Rectal smooth muscle tissue (tissue), 1 donor: ENCODE results near the gene CBX3.

Source experiments
- H3K27ac ChIP-seq: one replicate; pipeline ENCODE4 v1.7.0; 2013; ENCODE audit warnings: low read depth, low read length, inconsistent platforms
- H3K27me3 ChIP-seq: one replicate; pipeline ENCODE4 v1.7.0; 2013; ENCODE audit warnings: low read length; ENCODE audit not compliant: control insufficient read depth, insufficient read depth
- H3K36me3 ChIP-seq: one replicate; pipeline ENCODE4 v1.7.0; 2013; ENCODE audit warnings: low read length; ENCODE audit not compliant: control insufficient read depth, insufficient read depth
- H3K4me1 ChIP-seq: one replicate; pipeline ENCODE4 v1.7.0; 2013; ENCODE audit warnings: low read length; ENCODE audit not compliant: control insufficient read depth, insufficient read depth
- H3K4me3 ChIP-seq: one replicate; pipeline ENCODE4 v1.7.0; 2013; ENCODE audit warnings: low read length
- H3K9ac ChIP-seq: one replicate; pipeline ENCODE4 v1.7.0; 2013; ENCODE audit warnings: low read length

The CBX3 gene

GRCh38 chr7:26185844-26186180 lies 15.7 kb upstream of the CBX3 start:
- no peaks in the 10 kb centered on the region for H3K27me3 ChIP-seq
- H3K4me1 ChIP-seq = no peaks in the 10 kb centered on the region
- H3K9ac ChIP-seq = no peak overlapping the region
- H3K36me3 ChIP-seq = peaks cover 16% of the 10 kb centered on the region
- no peak overlapping the region for H3K4me3 ChIP-seq
- no peak overlapping the region for H3K27ac ChIP-seq

GRCh38 chr7:26186364-26187311 lies 14.9 kb upstream of the CBX3 start:
- Histone ChIP-seq H3K27me3 (no peaks in the 10 kb centered on the region), H3K27ac (no peak overlapping the region), H3K4me3 (no peak overlapping the region), H3K4me1 (no peaks in the 10 kb centered on the region), H3K9ac (no peak overlapping the region), H3K36me3 (peaks cover 21% of the 10 kb centered on the region)

- no peaks in the 10 kb centered on the region for H3K27me3 ChIP-seq
- H3K9ac ChIP-seq = no peak overlapping the region
- no peaks in the 10 kb centered on the region for H3K4me1 ChIP-seq
- H3K27ac ChIP-seq = no peak overlapping the region
- peaks cover 27% of the 10 kb centered on the region for H3K36me3 ChIP-seq
- no peak overlapping the region for H3K4me3 ChIP-seq
Observed at GRCh38 chr7:26187380-26188205, 14.0 kb upstream of the CBX3 start.

DNA sequence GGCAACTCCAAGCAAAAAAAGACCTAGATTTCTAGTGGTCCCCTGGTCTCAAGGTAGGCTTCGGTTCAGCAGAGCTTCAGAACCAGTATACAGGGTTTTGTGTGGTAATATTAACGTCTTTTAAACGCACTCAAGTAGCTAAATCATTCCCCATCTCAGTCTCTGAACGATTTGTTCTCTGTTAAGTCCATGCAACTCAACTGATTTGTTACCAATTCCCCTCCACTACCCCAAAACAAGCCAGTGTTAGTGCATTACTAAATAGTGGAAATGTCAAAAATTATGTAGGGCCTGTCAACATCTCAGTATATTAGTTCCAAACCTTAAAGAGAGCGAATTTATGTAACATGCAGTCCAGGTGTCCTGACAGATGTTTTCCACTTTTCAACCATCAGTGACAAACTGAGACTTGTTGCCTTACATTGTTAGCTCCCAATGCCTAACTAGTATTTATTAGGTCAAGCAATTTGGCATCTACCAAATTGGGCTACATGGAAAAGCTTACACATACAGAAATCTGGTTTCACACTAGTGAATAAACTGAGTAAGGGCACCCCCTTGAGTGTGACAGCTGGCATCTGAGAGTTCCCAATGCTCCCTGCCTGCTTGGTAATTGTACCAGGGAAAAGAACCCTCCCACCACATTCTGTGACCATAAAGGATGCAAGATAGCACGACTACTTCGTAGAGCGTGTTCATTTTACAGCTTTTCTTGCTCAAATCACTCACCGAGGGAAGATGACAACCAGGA lies 13.2 kb upstream of the CBX3 start:
- H3K36me3 ChIP-seq = peaks cover 35% of the 10 kb centered on the region
- no peak overlapping the region for H3K4me3 ChIP-seq
- H3K27me3 ChIP-seq = no peaks in the 10 kb centered on the region
- H3K9ac ChIP-seq = no peak overlapping the region
- no peaks in the 10 kb centered on the region for H3K4me1 ChIP-seq
- H3K27ac ChIP-seq = no peak overlapping the region

DNA sequence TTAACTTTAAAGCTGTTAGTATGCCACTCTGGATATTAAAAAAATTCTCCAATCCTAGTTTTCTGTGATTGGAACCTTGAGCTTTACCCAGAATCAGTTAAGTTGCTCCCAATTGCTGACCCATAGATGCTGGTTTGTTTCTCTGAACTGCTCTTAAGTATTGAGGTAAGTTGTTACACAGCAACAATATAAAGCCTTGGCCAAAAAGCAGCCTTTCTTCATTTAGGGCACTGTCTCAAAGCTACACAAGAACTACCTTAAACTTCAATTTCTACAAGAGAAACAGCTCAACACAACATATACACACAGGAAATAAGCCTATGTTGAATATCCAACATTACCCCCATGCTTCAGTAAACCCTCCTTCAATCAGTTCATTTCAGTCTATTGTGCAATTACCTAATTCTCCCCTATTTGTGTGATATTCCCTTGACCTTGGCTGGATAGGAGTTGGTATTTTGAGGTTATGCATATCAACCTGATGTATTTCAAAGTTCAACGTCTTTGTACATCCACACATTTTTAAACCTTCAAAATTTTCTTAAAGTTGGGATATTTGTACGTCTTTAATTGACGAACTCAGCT lies 12.5 kb upstream of the CBX3 start:
- H3K4me3 ChIP-seq = no peak overlapping the region
- H3K4me1 ChIP-seq = peaks cover 2% of the 10 kb centered on the region
- H3K27ac ChIP-seq = no peak overlapping the region
- H3K27me3 ChIP-seq = no peaks in the 10 kb centered on the region
- peaks cover 41% of the 10 kb centered on the region for H3K36me3 ChIP-seq
- H3K9ac ChIP-seq = no peak overlapping the region

DNA sequence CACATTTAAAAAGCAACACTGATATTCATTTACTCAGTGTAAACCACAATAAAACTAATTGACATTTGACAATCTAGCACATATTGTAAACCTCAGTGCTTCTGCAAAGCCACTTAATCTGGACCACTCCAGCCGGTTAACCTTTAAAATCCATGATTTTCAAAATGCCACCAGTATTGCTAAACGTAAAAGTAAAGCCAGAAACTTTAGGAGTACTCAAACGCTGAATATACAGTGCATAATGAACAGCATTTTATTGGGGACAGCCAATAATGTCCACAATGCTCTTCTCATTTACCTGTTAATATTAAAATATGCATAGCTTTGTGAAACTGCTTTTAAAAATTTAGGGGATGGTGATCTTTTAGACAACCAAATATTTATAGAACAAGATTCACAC lies 11.8 kb upstream of the CBX3 start:
- Histone ChIP-seq H3K9ac (no peak overlapping the region), H3K27me3 (no peaks in the 10 kb centered on the region), H3K27ac (no peak overlapping the region), H3K36me3 (peaks cover 41% of the 10 kb centered on the region), H3K4me3 (no peak overlapping the region), H3K4me1 (peaks cover 4% of the 10 kb centered on the region)

DNA sequence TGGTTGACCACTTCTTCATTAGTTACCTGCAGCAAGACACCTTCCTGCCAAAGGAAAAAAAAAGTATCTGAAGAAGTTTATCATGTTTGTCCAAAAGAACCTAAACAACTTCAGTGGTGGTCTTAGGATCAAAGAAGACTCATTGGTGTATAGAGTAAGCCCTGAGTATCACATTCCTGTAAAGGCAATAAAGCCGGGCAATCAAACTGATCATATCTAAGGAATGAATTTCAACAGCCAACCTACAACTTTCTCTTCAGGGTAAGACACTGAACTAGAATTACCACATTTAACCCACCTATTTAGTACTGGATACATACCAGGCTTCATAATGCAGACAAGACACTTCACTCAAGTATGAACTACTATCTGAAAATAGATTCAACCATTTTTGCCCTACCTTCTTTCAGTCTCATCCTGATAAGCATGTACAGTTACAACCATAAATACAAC lies 11.1 kb upstream of the CBX3 start:
- H3K4me1 ChIP-seq = peaks cover 6% of the 10 kb centered on the region
- peaks cover 44% of the 10 kb centered on the region for H3K36me3 ChIP-seq

DNA sequence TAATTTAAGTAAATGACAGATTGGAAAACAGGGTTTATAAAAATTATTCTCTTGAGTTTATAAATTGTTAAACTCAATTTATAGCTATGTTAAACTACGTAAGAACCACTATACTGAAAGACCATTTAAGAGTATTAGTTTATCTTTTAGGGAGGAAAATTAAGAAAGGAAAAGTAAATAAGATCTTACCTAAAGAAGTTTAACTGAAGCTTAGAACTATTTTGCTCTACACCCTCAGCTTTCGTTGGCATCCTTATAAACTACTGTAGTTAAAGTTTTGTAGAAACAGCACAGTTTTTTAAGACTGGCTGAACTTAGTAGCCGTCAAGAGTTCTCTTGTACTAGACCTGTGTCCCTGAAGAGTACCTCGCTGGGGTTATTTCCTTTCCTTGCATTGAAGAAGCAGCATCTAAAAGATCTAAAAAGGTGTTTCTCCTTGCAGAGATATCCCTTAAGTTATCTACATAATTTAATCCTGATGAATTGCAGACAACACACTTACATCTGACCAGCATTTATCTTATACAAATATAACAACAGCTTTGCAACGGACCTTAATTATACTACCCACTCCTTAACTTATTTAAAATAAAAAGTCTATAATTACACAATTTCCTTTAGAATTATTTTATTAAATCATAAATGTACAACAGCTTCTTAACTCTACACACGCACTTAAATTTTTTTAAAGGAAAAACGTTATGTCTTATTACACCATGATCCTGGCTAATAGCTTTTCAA lies 10.1 kb upstream of the CBX3 start:
- H3K36me3 ChIP-seq = peaks cover 52% of the 10 kb centered on the region
- no peak overlapping the region for H3K4me3 ChIP-seq
- H3K27me3 ChIP-seq = no peaks in the 10 kb centered on the region
- no peak overlapping the region for H3K27ac ChIP-seq
- H3K9ac ChIP-seq = no peak overlapping the region
- H3K4me1 ChIP-seq = peaks cover 14% of the 10 kb centered on the region

More for the DNA sequence above, 11.1 kb upstream of the CBX3 start:
- Histone ChIP-seq H3K27ac (no peak overlapping the region), H3K27me3 (no peaks in the 10 kb centered on the region), H3K9ac (no peak overlapping the region), H3K4me3 (no peak overlapping the region)

- Histone ChIP-seq H3K9ac (no peak overlapping the region), H3K4me1 (peaks cover 20% of the 10 kb centered on the region), H3K27me3 (no peaks in the 10 kb centered on the region), H3K27ac (no peak overlapping the region), H3K4me3 (no peak overlapping the region), H3K36me3 (peaks cover 57% of the 10 kb centered on the region)
Observed at GRCh38 chr7:26191974-26192479, 9.5 kb upstream of the CBX3 start.

DNA sequence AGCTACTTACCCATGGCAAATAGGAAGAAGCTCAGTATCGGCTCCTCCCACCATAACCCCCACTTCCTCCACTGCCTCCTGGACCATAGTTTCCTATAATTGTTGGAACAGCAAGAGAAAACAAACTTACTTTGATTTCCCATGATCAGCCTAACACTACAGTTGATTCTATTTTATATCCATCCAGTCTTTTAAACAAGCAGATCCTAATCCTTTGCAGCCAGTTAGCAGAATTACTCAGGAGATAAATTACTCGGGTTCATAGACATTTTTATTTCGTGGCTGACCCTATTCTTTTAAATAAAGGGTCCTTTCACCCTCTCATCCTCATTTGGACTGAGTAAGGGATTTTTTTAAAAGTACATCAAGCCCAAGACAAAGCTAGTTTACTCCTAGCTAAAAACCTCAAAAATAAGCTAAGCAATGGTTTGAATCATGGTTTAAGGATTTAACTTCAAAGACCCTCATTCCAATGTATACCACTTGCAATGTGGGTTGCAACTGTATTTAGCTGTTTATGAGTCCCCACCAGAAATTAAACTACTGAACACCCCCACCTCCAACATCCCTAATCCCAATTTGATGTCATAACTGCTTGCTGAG lies 9.0 kb upstream of the CBX3 start:
- H3K4me1 ChIP-seq = peaks cover 25% of the 10 kb centered on the region
- no peak overlapping the region for H3K27ac ChIP-seq
- H3K4me3 ChIP-seq = no peak overlapping the region
- H3K27me3 ChIP-seq = no peaks in the 10 kb centered on the region
- H3K9ac ChIP-seq = no peak overlapping the region
- H3K36me3 ChIP-seq = peaks cover 59% of the 10 kb centered on the region
